ENCODE measurements around the gene TP73. TPM values are rescaled to one million over a fixed set of nuclear protein-coding genes. Genes with fewer than 3 reads are reported as not detected.

Gene TP73
- total and polyA plus RNA-seq, 8 donors: 1.6 to 2.7 (median 2.0) TPM

- no peak for TF ChIP-seq CTCF (IDR thresholded peaks at IDR 0.05)
- intact Hi-C loops (cut with DNase I): no loop called here
- ATAC-seq (no peak), DNase-seq (peak in 1 of 4 donors; percentile 42)
- no peak overlapping the region for H3K27ac ChIP-seq
- H3K36me3 ChIP-seq: peaks cover 0 to 92% of the 10 kb centered on the region in 2 donors
- H3K27me3 ChIP-seq: no peaks in the 10 kb centered on the region
- no peak overlapping the region for H3K4me3 ChIP-seq
- H3K4me1 ChIP-seq: no peaks in the 10 kb centered on the region
- no peaks in the 10 kb centered on the region for H3K9me3 ChIP-seq
Measured at GRCh38 chr1:3639397-3639911, 12.9 kb upstream of the TP73 start.

- H3K27ac ChIP-seq: no peak overlapping the region
- no peaks in the 10 kb centered on the region for H3K9me3 ChIP-seq
- no peak overlapping the region for H3K4me3 ChIP-seq
- H3K4me1 ChIP-seq: no peaks in the 10 kb centered on the region
- TF ChIP-seq CTCF (IDR thresholded peaks at IDR 0.05): no peak
- peaks cover 0 to 92% of the 10 kb centered on the region in 2 donors for H3K36me3 ChIP-seq
- peak in 1 of 4 donors; percentile 68 for DNase-seq
- intact Hi-C loops (cut with DNase I): no loop called here
- no peaks in the 10 kb centered on the region for H3K27me3 ChIP-seq
- no peak for ATAC-seq
Measured at GRCh38 chr1:3640121-3640837, 12.0 kb upstream of the TP73 start.

GRCh38 chr1:3641046-3641760 is 11.1 kb upstream of the TP73 start:
- no peaks in the 10 kb centered on the region for H3K9me3 ChIP-seq
- H3K27me3 ChIP-seq: no peaks in the 10 kb centered on the region
- H3K36me3 ChIP-seq: peaks cover 0 to 92% of the 10 kb centered on the region in 2 donors
- intact Hi-C loops (cut with DNase I): no loop called here
- H3K4me1 ChIP-seq: no peaks in the 10 kb centered on the region
- no peak for TF ChIP-seq CTCF (IDR thresholded peaks at IDR 0.05)
- H3K4me3 ChIP-seq: no peak overlapping the region
- H3K27ac ChIP-seq: no peak overlapping the region
- no peak for ATAC-seq
- no peak for DNase-seq

GRCh38 chr1:3641816-3642215 is 10.5 kb upstream of the TP73 start:
- Histone ChIP-seq H3K4me3 (no peak overlapping the region), H3K4me1 (no peaks in the 10 kb centered on the region), H3K27me3 (no peaks in the 10 kb centered on the region), H3K27ac (no peak overlapping the region), H3K36me3 (peaks cover 0 to 92% of the 10 kb centered on the region in 2 donors), H3K9me3 (no peaks in the 10 kb centered on the region)
- no peak for ATAC-seq
- intact Hi-C loops (cut with DNase I): no loop called here
- no peak for DNase-seq
- TF ChIP-seq CTCF (IDR thresholded peaks at IDR 0.05): no peak
